CD4-positive, alpha-beta T cell (primary cell): ENCODE results near the gene MYO9A. TPM values are rescaled to one million over a fixed set of nuclear protein-coding genes. Genes with fewer than 3 reads are reported as not detected.

Source experiments
- ATAC-seq: fragments of 200-7000 bp; cut with Tn5 transposase; one replicate; pipeline ENCODE4 v1.10.0; 2022; ENCODE audit warnings: mild to moderate bottlenecking; ENCODE audit not compliant: poor library complexity
- CTCF ChIA-PET: fragments of 350-600 bp; sonication (Branson Sonifier 250); formaldehyde crosslinking; loops from one replicate; lab custom pipeline; 2021; ENCODE audit warnings: antibody characterized with exemption, inconsistent platforms; lab: Charles Lee
- POLR2A ChIA-PET: fragments of 350-600 bp; sonication (Branson Sonifier 250); formaldehyde crosslinking; loops from one replicate; lab custom pipeline; 2021; ENCODE audit warnings: antibody characterized with exemption, inconsistent platforms; lab: Charles Lee
- DNase-seq, 14 experiments: peaks; one replicate each; pipeline ENCODE4 v3.0.0-alpha.2; 2013 to 2020; ENCODE audit warnings: mixed read lengths in 2 of 14
- H3K27ac ChIP-seq, 2 donors: one replicate each; pipeline versions ENCODE4 v1.5.1 to v1.7.0; 2013; ENCODE audit warnings: low read length in 2 of 2, low read depth in 1 of 2, mild to moderate bottlenecking in 1 of 2
- H3K27me3 ChIP-seq, 2 experiments: 1 replicate in 1 of 2; 2 replicates in 1 of 2; pipeline versions ENCODE4 v1.6.1 to v1.7.0; 2013; ENCODE audit warnings: low read length in 2 of 2, control low read depth in 1 of 2, mild to moderate bottlenecking in 1 of 2, moderate library complexity in 1 of 2; ENCODE audit not compliant: insufficient read depth in 2 of 2, control insufficient read depth in 1 of 2
- H3K36me3 ChIP-seq: one replicate; pipeline ENCODE4 v1.6.1; 2013; ENCODE audit warnings: low read length, control low read depth; ENCODE audit not compliant: insufficient read depth
- H3K4me1 ChIP-seq: one replicate; pipeline ENCODE4 v1.6.1; 2013; ENCODE audit warnings: low read length, control low read depth; ENCODE audit not compliant: insufficient read depth
- H3K4me3 ChIP-seq: one replicate; pipeline ENCODE4 v1.5.1; 2013; ENCODE audit warnings: mild to moderate bottlenecking, low read length, moderate library complexity
- H3K9me3 ChIP-seq, 2 experiments: 1 replicate in 1 of 2; 2 replicates in 1 of 2; pipeline versions ENCODE4 v1.6.1 to v1.7.0; 2013; ENCODE audit warnings: low read length in 2 of 2, mild to moderate bottlenecking in 2 of 2, control low read depth in 1 of 2, moderate library complexity in 1 of 2; ENCODE audit not compliant: control insufficient read depth in 1 of 2, insufficient read depth in 1 of 2
- H3K27ac Mint-ChIP-seq: one replicate; pipeline ENCODE4 v1.8.0; 2020; ENCODE audit warnings: mixed read lengths
- H3K27me3 Mint-ChIP-seq: one replicate; pipeline ENCODE4 v1.8.0; 2021; ENCODE audit warnings: mixed read lengths
- H3K36me3 Mint-ChIP-seq: one replicate; pipeline ENCODE4 v1.8.0; 2021; ENCODE audit warnings: low read depth, mixed read lengths
- H3K4me1 Mint-ChIP-seq: one replicate; pipeline ENCODE4 v1.8.0; 2021; ENCODE audit warnings: low read depth, mixed read lengths
- H3K4me3 Mint-ChIP-seq: one replicate; pipeline ENCODE4 v1.8.0; 2020; ENCODE audit warnings: mild to moderate bottlenecking, mixed read lengths
- H3K9me3 Mint-ChIP-seq: one replicate; pipeline ENCODE4 v1.8.0; 2020; ENCODE audit warnings: mixed read lengths
- CTCF ChIP-seq: fragments of 200-600 bp; IDR thresholded peaks from one replicate; pipeline ENCODE4 v1.8.0; 2022; ENCODE audit warnings: antibody characterized with exemption, mild to moderate bottlenecking
- intact Hi-C, 2 experiments: fragments of 100-400 bp; cut with DNase I in 1 of 2; cut with micrococcal nuclease in 1 of 2; formaldehyde crosslinking; loops; one replicate each; pipeline versions ENCODE4 v1.15.1 to v1.9.0; 2023 to 2025; cut with DNase I, micrococcal nuclease
- total RNA-seq, 174 experiments: library from RNA in 2 of 174; stranded (reverse) in 2 of 174; gene quantifications; one replicate each; pipeline ENCODE4 v1.2.3 and lab custom pipeline; 2021 to 2026

MYO9A gene
- total RNA-seq, 2 experiments from 2014 or later = 23.4 to 29.1 TPM

- Histone ChIP-seq H3K27ac (no peak overlapping the region), H3K36me3 (no peaks in the 10 kb centered on the region), H3K4me3 (no peak overlapping the region), H3K4me1 (no peaks in the 10 kb centered on the region), H3K27me3 (no peaks in the 10 kb centered on the region), H3K9me3 (no peaks in the 10 kb centered on the region)
- intact Hi-C loops = no loop called here
- no peak for TF ChIP-seq CTCF
- Mint-ChIP-seq H3K9me3 (no peaks in the 10 kb centered on the region), H3K27me3 (no peaks in the 10 kb centered on the region), H3K4me1 (no peaks in the 10 kb centered on the region), H3K36me3 (peaks cover 48% of the 10 kb centered on the region), H3K4me3 (no peak overlapping the region), H3K27ac (no peak overlapping the region)
- ChIA-PET CTCF (no interaction called here), POLR2A (no interaction called here)
- no peak for DNase-seq
- ATAC-seq = no peak
These were observed 146.0 kb downstream of the MYO9A start for GRCh38 chr15:71971905-71972304.

- DNase-seq (no peak), ATAC-seq (no peak)
- Mint-ChIP-seq H3K4me1 (no peaks in the 10 kb centered on the region), H3K4me3 (no peak overlapping the region), H3K27me3 (no peaks in the 10 kb centered on the region), H3K27ac (no peak overlapping the region), H3K36me3 (peaks cover 47% of the 10 kb centered on the region), H3K9me3 (no peaks in the 10 kb centered on the region)
- POLR2A ChIA-PET = no interaction called here
- intact Hi-C loops = no loop called here
- TF ChIP-seq CTCF = no peak
- no peaks in the 10 kb centered on the region for H3K9me3 ChIP-seq
- CTCF ChIA-PET = no interaction called here
- H3K36me3 ChIP-seq = no peaks in the 10 kb centered on the region
- no peak overlapping the region for H3K27ac ChIP-seq
- H3K4me3 ChIP-seq = no peak overlapping the region
- H3K4me1 ChIP-seq = no peaks in the 10 kb centered on the region
- no peaks in the 10 kb centered on the region for H3K27me3 ChIP-seq
These were observed 147.5 kb downstream of the MYO9A start for GRCh38 chr15:71970435-71970834.

- ATAC-seq = no peak
These were observed 155.4 kb downstream of the MYO9A start for GRCh38 chr15:71962537-71962936.

More at GRCh38 chr15:71962537-71962936, 155.4 kb downstream of the MYO9A start:
- Histone ChIP-seq H3K4me3 (no peak overlapping the region), H3K27me3 (no peaks in the 10 kb centered on the region), H3K9me3 (no peaks in the 10 kb centered on the region), H3K27ac (no peak overlapping the region), H3K4me1 (no peaks in the 10 kb centered on the region), H3K36me3 (peaks cover 3% of the 10 kb centered on the region)
- Mint-ChIP-seq H3K4me1 (no peaks in the 10 kb centered on the region), H3K4me3 (no peak overlapping the region), H3K36me3 (peaks cover 66% of the 10 kb centered on the region), H3K27me3 (no peaks in the 10 kb centered on the region), H3K27ac (no peak overlapping the region), H3K9me3 (no peaks in the 10 kb centered on the region)
- no peak for DNase-seq
- CTCF ChIA-PET = no interaction called here
- intact Hi-C loops = no loop called here
- POLR2A ChIA-PET = no interaction called here
- TF ChIP-seq CTCF = no peak
